Stimulated activated naive CD8-positive, alpha-beta T cell treated with anti-CD3 and anti-CD28 coated beads, Interleukin-15, Interleukin-2, amounts not matched to agents 100 U/mL and 50 U/mL, for 24 hours (primary cell): ENCODE data around the gene GDF2.

Experiments used
- ATAC-seq: fragments of 150-1000 bp; cut with Tn5 transposase; one replicate; pipeline ENCODE4 v1.10.0; 2021
- DNase-seq: peaks from one replicate; pipeline ENCODE4 v3.0.0; 2021

Gene GDF2

GRCh38 chr10:47291682-47292081 is 30.6 kb upstream of the GDF2 start:
- DNase-seq (no peak), ATAC-seq (no peak)

GRCh38 chr10:47294057-47294456 is 28.2 kb upstream of the GDF2 start:
- no peak for ATAC-seq
- DNase-seq = no peak

- no peak for DNase-seq
- ATAC-seq = no peak
These were observed 27.8 kb upstream of the GDF2 start for GRCh38 chr10:47294501-47294900.

- no peak for ATAC-seq
- no peak for DNase-seq
These were observed 26.8 kb upstream of the GDF2 start for GRCh38 chr10:47295411-47295810.

- ATAC-seq (no peak), DNase-seq (no peak)
These were observed 25.9 kb upstream of the GDF2 start for GRCh38 chr10:47296156-47296894.

GRCh38 chr10:47296941-47297340 is 25.3 kb upstream of the GDF2 start:
- DNase-seq (no peak), ATAC-seq (no peak)

GRCh38 chr10:47297866-47298540 is 24.3 kb upstream of the GDF2 start:
- DNase-seq = no peak
- ATAC-seq = no peak

- no peak for DNase-seq
- no peak for ATAC-seq
These were observed 23.5 kb upstream of the GDF2 start for GRCh38 chr10:47298715-47299114.

GRCh38 chr10:47299611-47300428 is 22.4 kb upstream of the GDF2 start, which contains the start of gene GDF10:
Gene GDF10, plus strand, starts transcription at chr10:47300197. Its CDS starts 455 bp downstream, at chr10:47300652.
- peak; percentile 34 for DNase-seq

GRCh38 chr10:47300429-47300931 is 21.8 kb upstream of the GDF2 start:
- DNase-seq (no peak), ATAC-seq (peak; percentile 19)

More at GRCh38 chr10:47299611-47300428, 22.4 kb upstream of the GDF2 start, which contains the start of gene GDF10:
- ATAC-seq = peak; percentile 40

- no peak for ATAC-seq
- no peak for DNase-seq
These were observed 20.4 kb upstream of the GDF2 start for GRCh38 chr10:47301833-47302232.

GRCh38 chr10:47303105-47303504 is 19.1 kb upstream of the GDF2 start:
- ATAC-seq (no peak), DNase-seq (no peak)

- DNase-seq = no peak
These were observed 18.4 kb upstream of the GDF2 start for GRCh38 chr10:47303866-47304265.

GRCh38 chr10:47305566-47305965 is 16.7 kb upstream of the GDF2 start:
- ATAC-seq (no peak), DNase-seq (no peak)

More at GRCh38 chr10:47303866-47304265, 18.4 kb upstream of the GDF2 start:
- ATAC-seq = no peak

- ATAC-seq = no peak
- DNase-seq = no peak
These were observed 15.7 kb upstream of the GDF2 start for GRCh38 chr10:47306387-47307210.

- no peak for ATAC-seq
- DNase-seq = no peak
These were observed 14.9 kb upstream of the GDF2 start for GRCh38 chr10:47307381-47307780.

GRCh38 chr10:47308775-47309174 is 13.5 kb upstream of the GDF2 start:
- DNase-seq (no peak), ATAC-seq (no peak)

GRCh38 chr10:47309408-47310089 is 12.7 kb upstream of the GDF2 start:
- DNase-seq = peak; percentile 25
- no peak for ATAC-seq

GRCh38 chr10:47310090-47310505 is 12.2 kb upstream of the GDF2 start:
- DNase-seq = no peak
- no peak for ATAC-seq

- ATAC-seq (peak; percentile 48), DNase-seq (peak; percentile 27)
These were observed 10.9 kb upstream of the GDF2 start for GRCh38 chr10:47311193-47311931.
